Eye (tissue), 1 donor: ENCODE data around the gene PET100.

Experiments used
- DNase-seq: peaks from one replicate; pipeline ENCODE4 v3.0.0-alpha.2; 2015

Gene PET100

DNA sequence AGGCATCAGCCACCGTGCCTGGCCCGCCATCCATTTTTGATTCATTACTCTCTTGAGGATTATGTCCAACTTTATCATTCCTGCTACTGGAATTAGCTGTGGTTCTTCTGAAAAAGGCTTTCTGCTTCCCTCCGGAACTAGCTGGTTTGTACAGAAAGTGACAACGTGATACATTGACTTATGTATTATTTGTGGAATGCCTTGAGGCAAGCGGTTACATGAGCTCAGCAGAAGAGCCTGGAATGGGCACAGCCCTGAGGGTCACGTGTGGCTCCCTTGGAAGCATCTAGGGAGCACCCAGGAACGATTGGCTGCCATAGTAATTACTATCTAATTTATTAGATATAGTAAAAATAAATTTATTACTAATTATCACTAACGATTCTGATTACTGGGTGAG is 24.8 kb downstream of the PET100 start:
- no peak for DNase-seq

DNA sequence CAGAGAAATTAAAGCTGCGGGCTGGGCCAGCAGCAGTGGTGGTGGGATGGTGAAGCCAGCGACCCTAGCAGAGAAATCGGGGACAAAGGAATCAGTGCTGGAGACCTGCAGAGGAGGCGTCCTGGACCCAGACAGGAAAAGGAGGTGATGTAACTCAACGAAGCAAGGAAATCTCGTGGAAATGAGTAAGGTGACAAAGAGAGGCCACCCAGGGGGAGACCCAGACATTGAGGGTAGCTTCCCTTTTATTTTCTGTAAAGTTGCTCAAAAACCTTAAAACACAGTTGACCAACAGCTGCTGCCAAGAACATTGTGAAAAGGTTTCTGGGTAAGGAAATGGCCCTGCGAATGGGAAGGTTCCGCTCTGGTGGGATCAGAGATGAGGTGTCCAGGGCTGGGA is 26.0 kb downstream of the PET100 start:
- DNase-seq: no peak

DNA sequence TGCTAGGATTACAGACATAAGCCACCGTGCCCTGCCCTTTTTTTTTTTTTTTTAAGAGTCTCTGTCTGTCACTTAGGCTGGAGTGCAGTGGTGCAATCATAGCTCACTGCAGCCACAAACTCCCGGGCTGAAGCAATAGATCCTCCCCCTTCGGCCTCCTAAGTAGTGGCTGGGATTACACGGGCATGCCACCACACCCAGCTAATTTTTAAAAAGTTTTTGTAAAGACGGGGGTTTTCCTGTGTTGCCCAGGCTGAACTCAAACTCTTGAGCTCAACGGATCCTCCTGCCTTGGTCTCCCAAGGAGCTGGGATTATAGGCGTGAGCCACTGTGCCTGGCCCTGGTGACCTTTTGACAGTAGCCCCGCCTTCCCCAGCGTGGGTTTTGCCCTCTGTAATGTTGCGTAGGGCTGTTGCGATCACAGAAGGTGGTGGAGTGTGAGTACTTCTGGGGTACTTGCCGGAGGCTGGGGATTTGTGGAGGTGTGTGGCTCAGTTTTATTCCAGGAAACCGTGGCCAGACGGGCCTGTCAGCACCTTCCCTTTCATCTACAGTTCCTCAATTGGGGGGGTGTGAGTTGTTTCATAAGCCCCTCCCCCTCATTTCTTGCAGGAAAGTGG is 27.6 kb downstream of the PET100 start:
- no peak for DNase-seq

DNA sequence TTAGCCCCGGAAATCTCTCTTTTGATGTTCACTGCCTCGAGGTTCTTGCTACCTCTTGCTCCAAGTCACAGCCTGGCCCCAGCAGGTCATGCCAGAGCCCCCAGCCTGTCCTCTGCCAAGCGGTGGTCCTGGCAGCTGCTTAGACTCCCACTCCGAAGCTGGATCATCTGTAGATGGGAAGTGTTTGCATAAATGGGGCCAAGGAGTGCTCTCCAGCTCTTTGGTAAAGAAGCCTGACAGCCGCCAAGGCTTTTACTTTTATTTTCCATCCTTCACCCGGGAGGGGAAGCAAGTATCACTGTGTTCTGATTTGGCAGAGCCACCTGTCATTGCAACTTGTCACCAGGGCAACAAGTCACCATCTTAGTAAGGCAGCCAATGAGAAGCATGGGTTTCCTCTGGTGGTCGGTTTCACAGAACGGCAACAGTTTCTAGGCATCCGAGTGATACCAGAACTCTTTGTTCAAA is 28.7 kb downstream of the PET100 start:
- DNase-seq: peak; percentile 66

DNA sequence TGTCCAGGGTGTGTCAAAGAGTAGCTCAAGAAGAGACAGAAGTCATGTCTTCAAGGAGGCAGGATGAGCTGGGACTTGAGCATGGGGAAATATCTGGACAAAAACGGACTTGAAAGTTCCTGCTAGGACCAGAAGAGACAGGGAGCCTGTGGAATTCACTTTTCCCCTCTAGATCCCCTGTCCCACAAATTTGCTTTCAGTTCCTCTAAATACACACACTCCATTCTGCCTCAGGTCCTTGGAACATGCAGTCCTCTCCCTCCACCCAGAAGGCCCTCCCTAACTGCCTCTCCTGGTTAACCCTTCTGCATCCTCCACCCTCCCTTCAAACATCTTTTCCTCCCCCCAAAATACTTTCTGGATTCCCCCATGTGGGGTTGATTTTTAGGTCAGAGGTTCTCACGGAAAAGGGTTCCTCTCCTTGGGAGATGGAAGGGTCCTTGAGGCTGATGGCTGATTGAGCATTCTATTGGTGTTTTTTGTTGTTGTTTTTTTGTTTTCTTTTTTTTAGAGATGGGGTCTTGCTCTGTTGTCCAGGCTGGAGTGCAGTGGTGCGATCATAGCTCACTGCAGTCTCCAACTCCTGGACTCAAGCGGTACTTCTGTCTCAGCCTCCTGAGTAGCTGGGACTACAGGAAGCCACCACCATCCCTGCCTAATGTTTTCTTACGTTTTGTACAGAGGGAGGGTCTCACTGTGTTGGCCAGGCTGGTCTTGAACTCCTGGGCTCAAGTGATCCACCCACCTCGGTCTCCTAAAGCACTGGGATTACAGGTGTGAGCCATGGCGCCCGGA is 32.3 kb downstream of the PET100 start:
- no peak for DNase-seq

DNA sequence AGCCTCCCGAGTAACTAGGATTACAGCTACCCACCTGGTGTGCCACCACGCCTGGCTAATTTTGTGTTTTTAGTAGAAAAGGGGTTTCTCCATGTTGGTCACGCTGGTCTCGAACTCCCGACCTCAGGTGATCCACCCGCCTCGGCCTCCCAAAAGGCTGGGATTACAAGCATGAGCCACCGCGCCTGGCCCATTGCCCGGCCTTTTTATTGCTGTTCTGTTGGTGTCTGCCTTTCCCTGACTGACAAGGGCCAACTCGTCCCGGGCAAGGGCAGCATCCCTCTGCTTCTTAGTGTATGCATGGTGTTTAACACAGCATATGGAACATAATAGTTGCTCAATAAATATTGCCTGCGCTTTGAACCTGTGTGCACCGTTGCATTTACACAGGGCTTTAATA is 33.1 kb downstream of the PET100 start:
- no peak for DNase-seq

DNA sequence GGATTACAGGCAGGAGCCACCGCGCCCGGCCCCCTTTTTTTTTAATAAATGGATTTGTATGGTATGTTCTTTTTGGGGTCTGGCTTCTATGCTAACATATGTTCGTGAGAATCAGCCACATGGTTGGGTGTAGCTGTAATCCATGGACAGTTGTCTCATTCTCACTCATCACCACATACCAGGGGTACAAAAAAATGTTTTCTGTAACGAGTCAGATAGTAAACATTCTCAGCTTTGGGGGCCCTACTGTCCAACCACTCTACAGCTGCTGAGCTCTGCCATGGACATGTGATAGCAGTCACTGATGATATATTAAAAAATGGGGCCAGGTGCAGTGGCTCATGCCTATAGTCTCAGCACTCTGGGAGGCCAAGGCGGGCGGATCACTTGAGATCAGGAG is 34.1 kb downstream of the PET100 start:
- no peak for DNase-seq

DNA sequence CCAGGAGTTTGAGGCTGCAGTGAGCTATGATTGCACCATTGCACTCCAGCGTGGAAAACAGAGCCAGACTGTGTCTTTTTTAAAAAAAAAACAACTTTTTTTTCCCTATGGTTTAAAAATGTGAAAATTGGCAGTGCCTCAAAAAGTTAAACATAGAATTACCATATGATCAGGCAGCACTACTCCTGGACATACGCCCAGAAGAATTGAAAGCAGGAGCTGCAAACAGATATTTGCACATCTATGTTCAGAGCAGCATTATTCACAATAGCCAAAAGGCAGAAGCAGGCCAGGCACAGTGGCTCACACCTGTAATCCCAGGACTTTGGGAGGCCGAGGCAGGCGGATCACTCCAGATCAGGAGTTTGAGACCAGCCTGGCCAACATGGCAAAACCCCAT is 35.5 kb downstream of the PET100 start:
- peak; percentile 59 for DNase-seq

DNA sequence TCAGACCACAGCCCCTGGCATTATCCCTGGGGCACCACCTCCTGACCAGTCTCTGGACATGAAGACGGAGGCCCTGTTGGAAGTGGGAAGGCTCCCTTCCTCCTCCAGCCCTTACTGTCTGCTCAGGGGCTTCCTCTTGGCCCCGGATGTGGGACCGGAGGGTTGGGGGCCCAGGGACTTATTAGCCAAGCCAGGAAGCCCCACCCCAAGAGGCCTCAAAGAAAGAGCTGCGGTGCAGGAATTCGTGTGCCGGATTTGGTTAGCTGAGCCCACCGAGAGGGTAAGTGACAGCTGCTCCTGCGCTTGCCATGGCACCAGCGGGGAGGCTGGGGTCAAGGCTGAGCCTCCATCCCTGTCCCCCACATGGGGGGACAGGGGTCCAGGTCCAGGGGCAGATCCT is 39.2 kb downstream of the PET100 start, which contains the start of gene RETN:
Gene RETN (plus strand): TSS at position 208 of the 400 bp plus-strand sequence. CDS start 278 bp downstream, outside the sequence.
- no peak for DNase-seq

DNA sequence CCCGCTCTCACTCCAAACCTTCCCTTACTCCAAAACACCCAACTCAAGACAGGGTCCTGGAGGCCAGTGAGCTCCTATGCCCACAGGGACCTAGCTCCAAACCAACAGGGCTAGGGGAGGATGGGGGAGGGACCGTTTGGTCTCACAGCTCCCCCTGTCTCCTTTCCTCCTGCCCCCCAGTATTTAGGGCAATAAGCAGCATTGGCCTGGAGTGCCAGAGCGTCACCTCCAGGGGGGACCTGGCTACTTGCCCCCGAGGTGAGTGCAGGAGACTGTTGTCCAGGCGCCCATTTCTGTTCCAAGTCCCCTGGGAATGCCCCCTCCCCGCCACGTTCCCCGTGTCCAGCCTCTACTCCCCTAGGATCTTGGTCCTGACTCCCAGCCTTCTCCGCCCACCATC is 40.0 kb downstream of the PET100 start:
- no peak for DNase-seq

DNA sequence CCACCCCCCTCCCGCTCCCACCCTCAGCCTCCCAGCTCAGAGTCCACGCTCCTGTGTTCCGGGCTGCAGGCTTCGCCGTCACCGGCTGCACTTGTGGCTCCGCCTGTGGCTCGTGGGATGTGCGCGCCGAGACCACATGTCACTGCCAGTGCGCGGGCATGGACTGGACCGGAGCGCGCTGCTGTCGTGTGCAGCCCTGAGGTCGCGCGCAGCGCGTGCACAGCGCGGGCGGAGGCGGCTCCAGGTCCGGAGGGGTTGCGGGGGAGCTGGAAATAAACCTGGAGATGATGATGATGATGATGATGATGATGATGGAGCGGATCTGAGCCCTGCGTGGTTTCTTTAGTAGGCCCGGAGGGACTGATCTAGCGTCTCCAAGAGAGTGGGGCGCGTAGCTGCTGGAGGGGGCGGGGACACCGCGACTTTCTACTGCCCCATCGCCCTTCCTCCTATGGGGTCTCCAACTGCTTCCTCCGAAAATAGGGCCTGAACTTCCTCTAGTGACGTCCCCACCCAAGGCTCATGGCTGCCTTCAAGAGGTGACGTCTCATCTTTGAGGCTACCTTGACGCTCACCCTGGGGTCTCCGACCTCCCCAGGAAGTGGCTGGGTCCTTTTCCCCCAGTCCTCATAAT is 40.7 kb downstream of the PET100 start:
- peak; percentile 79 for DNase-seq

DNA sequence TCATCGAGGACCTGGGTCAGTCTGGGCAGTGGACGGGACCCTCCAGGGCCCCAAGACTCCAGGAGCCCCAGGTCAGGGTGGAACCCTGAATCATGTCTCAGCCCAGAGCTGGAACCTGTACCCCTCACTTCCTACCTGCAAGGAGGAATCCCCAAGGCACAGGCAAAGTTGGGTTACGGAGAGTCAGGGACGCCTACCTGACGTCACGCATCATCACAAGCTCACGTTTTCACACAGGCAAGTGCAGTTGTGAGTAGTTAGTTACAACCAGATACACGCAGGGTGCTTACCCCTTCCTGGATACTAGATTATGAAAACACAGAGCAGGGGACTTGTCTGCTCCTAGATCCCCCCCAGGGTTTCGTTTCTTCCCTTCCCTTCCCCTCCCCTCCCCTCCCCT is 41.2 kb downstream of the PET100 start:
- DNase-seq: no peak

DNA sequence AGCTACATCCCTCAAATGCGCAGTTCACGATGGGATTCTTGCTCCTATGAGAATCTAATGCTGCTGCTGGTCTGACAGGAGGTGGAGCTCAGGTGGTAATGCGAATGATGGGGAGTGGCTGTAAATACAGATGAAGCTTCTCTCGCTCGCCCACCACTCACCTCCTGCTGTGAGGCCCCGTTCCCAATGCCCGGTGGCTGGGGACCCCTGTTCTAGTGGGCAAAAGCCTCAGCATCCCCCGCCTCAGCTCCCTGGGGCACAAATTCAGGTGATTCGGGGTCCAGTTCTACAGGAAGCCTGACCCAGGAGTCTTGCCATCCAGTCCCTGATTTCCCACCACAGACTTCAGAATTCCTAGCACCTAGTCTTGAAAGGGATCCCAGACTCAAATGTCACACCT is 42.9 kb downstream of the PET100 start:
- no peak for DNase-seq

DNA sequence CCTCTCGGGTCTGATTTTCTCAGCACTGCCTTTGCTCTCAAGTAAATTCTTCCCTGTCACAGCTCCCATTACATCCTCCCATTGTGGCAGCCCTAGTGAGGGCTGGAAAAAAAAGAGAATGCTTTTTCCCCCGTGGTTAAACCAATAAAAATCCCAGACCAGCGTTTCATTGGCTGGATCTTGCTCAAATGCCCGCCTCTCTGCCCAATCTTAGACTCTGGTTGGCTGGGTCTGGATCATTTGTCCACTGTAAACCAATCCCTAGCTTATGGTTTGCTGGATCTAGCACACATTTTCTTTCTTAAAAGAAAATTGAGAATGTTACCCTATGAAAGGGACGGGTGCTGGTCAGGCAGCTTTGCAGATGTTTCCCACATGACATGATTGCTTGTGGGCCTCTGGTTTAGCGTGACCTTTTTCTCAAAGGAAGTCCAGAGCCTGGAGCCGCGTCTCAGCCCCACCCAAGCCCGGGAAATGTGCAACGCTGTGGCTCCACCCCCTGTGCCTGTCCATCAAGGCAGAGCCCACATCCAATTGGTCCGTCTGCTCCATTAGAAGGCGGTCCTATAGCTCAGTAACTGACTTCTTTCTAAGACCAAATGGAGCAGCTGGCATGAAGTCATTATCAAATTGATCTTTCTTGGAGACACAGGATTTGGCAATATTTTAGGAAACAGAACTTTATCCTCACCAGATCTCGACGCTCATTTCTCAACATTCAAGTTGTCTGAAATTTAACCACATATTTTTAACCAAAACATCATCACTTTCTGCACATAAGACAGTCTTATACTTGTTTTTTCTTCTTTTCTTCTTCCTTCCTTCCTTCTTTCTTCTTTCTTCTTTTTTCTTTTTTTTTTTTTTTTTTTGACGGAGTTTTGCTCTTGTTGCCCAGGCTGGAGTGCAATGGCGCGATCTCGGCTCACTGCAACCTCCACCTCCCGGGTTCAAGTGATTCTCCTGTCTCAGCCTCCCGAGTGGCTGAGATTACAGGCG is 44.7 kb downstream of the PET100 start:
- peak; percentile 82 for DNase-seq

DNA sequence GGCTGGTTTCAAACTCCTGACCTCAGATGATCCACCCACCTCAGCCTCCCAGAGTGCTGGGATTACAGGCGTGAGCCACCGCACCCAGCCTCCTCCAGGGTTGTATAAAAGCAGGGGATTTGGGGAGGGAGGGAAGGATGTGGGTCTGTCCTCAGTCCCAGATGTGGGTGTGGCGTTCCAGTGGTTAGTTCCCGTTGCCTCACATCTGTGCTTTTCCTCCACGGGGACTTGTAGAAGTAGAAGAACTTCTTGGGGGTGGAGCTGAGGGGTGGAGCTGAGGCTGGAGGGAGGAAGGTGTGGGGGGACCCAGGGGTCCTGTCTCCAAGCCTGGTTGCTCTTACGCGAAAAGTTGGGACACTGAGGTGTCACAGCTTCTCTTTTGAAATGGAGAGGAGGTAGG is 46.8 kb downstream of the PET100 start:
- no peak for DNase-seq

DNA sequence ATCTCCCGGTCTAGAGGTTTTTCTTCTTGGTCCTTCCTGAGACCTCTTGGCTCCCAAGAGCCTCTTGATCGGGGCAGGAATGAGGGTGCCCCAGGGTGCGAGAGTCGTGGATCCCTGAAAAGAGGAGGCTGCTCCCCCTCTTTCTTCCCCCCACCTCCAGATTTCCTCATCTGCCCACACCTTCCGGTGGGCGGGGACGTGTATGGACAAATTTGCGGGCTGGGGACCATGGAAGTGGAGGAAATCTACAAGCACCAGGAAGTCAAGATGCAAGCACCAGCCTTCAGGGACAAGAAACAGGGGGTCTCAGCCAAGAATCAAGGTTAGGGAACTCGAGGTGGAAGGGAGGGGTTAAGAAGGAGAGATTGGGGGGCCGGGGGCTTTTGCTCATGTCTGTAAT is 47.3 kb downstream of the PET100 start, which contains the start of gene MCEMP1:
Gene MCEMP1 (plus strand): TSS at position 237 of the 400 bp plus-strand sequence. CDS start 31 bp downstream, at position 268.
- DNase-seq: no peak

DNA sequence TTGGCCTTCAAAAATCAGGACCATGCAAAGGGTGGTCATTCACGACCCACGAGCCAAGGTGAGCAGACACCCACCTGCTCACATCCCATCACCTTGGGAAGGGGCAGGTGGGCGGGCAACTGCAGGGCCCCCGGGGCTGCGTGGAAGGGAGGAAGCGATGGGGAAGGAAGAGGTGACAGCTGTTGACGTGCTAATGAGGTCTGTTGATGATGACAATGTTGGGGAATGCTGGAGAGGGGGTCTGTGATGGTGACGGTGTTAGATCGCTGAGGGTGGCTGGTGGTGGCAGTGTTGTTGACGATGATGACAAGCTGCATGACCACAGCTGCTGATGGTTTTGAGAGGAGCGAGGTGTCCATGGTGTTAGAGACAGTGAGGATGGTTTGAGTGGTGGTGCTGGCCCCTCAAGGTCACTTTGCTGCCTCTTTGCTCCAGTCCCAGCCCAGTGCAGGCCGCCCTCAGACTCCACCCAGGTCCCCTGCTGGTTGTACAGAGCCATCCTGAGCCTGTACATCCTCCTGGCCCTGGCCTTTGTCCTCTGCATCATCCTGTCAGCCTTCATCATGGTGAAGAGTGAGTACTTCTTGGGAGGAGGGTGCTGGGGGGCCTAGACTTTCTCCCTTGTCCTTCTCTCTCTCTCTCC is 48.2 kb downstream of the PET100 start:
- DNase-seq: peak; percentile 45

DNA sequence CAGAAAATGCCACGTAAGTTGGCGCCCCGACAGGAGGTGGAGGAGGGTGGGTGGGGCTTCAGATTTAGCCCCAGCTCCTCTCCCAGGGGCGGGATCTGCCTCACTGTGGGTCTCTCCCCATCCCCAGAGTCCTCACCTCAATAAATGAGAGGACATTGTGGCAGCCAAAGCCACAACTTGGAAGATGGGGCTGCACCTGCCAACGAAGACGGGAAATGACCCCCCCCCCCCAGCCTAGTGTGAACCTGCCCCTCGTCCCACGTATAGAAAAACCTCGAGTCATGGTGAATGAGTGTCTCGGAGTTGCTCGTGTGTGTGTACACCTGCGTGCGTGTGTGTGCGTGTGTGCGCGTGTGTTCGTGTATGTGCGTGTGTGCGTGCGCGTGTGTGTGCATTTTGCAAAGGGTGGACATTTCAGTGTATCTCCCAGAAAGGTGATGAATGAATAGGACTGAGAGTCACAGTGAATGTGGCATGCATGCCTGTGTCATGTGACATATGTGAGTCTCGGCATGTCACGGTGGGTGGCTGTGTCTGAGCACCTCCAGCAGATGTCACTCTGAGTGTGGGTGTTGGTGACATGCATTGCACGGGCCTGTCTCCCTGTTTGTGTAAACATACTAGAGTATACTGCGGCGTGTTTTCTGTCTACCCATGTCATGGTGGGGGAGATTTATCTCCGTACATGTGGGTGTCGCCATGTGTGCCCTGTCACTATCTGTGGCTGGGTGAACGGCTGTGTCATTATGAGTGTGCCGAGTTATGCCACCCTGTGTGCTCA is 49.6 kb downstream of the PET100 start:
- peak; percentile 67 for DNase-seq

DNA sequence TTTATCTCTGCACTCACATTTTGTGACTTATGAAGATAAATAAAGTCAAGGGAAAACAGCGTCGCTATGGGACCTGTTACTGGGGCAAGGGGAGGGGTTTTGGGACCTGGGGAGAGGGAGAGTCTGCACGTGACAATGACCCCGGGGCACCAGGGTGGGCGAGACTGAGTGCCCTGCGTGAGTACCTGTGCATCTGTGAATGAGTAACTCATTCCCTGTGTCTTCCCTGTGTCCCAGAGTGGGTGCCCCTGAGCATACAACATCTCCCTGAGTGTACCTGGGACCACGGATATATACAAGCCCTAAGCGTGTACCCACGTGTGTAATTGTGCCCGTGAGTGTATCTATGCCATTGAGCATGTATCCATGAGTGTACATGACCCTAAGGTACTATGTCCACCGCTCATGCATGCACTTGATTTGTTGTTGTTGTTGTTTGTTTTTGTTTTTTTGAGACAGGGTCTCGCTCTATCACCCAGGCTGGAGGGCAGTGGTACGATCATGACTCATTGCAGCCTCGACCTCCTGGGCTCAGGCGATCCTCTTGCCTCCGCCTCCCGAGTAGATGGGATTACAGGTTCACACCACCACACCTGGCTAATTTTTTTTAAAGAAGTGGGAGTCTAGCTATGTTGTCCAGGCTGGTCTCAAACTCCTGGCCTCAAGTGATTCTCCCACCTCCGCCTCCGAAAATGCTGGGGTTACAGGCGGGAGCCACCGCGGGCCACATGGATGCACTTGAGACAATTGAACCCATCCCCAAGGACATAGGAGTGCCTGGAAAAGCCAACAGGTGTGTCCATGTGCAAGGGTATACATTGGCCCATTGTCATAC is 50.4 kb downstream of the PET100 start:
- DNase-seq: no peak
